ENCODE results near the gene NUDT12.

DNA sequence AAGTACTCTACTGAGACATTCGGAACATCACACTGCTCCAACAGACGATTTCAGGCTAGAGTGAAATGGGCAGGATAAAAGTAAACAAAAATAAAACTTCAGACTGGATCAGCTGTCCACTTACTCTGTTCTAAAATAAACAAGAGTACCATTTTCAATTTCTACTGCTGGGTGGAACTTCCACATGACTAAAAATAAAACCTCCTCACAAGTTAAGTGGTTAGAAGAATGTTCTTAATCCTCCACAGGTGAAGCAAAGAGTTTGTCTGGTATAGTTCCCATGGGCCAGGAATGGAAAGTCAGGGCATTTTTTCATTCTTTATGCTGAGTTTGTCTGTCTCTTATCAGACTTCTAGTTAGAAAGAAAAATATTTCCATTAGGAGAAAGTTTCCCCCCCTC is 15.7 kb downstream of the NUDT12 start:
- TF ChIP-seq, protein P1, sequence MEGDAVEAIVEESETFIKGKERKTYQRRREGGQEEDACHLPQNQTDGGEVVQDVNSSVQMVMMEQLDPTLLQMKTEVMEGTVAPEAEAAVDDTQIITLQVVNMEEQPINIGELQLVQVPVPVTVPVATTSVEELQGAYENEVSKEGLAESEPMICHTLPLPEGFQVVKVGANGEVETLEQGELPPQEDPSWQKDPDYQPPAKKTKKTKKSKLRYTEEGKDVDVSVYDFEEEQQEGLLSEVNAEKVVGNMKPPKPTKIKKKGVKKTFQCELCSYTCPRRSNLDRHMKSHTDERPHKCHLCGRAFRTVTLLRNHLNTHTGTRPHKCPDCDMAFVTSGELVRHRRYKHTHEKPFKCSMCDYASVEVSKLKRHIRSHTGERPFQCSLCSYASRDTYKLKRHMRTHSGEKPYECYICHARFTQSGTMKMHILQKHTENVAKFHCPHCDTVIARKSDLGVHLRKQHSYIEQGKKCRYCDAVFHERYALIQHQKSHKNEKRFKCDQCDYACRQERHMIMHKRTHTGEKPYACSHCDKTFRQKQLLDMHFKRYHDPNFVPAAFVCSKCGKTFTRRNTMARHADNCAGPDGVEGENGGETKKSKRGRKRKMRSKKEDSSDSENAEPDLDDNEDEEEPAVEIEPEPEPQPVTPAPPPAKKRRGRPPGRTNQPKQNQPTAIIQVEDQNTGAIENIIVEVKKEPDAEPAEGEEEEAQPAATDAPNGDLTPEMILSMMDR (conservative IDR thresholded peaks at IDR 0.05), result no peak
- TF ChIP-seq EZH2 (IDR thresholded peaks at IDR 0.05; ENCODE audit: low read depth), result no peak
